ENCODE results near the gene ATP9A. TPM values are rescaled to one million over a fixed set of nuclear protein-coding genes. Genes with fewer than 3 reads are reported as not detected.

The ATP9A gene
- total and polyA plus RNA-seq, 2 experiments from 2014 or later = 11.3 to 16.9 TPM

GRCh38 chr20:51639206-51639832 is 128.9 kb downstream of the ATP9A start:
- DNase-seq (ENCODE audit: low read depth in 1 of 2, low spot score in 1 of 2) = peak; percentile 72 to 82
- Histone ChIP-seq H3K27me3 (no peaks in the 10 kb centered on the region), H3K36me3 (no peaks in the 10 kb centered on the region), H3K4me1 (ENCODE audit: low read depth) (no peaks in the 10 kb centered on the region), H3K4me3 (no peak overlapping the region), H3K9me3 (ENCODE audit: low read depth) (no peaks in the 10 kb centered on the region), H3K27ac (no peak overlapping the region)
- peak; percentile 88 for TF ChIP-seq CTCF (IDR thresholded peaks at IDR 0.05; ENCODE audit: low read depth, low read length)

- Histone ChIP-seq H3K27ac (no peak overlapping the region), H3K4me3 (no peak overlapping the region), H3K9me3 (ENCODE audit: low read depth) (no peaks in the 10 kb centered on the region), H3K4me1 (ENCODE audit: low read depth) (no peaks in the 10 kb centered on the region), H3K27me3 (no peaks in the 10 kb centered on the region), H3K36me3 (no peaks in the 10 kb centered on the region)
- no peak for TF ChIP-seq CTCF (IDR thresholded peaks at IDR 0.05; ENCODE audit: low read depth, low read length)
- DNase-seq (ENCODE audit: low read depth in 1 of 2, low spot score in 1 of 2) = no peak
Measured at GRCh38 chr20:51637241-51637640, 130.9 kb downstream of the ATP9A start.

- no peak overlapping the region for H3K4me3 ChIP-seq
- no peak overlapping the region for H3K27ac ChIP-seq
- DNase-seq (ENCODE audit: low read depth in 1 of 2, low spot score in 1 of 2) = no peak
- H3K9me3 ChIP-seq (ENCODE audit: low read depth) = no peaks in the 10 kb centered on the region
- no peaks in the 10 kb centered on the region for H3K27me3 ChIP-seq
- no peak for TF ChIP-seq CTCF (IDR thresholded peaks at IDR 0.05; ENCODE audit: low read depth, low read length)
- peaks cover 2% of the 10 kb centered on the region for H3K4me1 ChIP-seq (ENCODE audit: low read depth)
- H3K36me3 ChIP-seq = no peaks in the 10 kb centered on the region
Measured at GRCh38 chr20:51636123-51636522, 132.1 kb downstream of the ATP9A start.

GRCh38 chr20:51635680-51636079 is 132.5 kb downstream of the ATP9A start:
- no peaks in the 10 kb centered on the region for H3K36me3 ChIP-seq
- no peaks in the 10 kb centered on the region for H3K27me3 ChIP-seq
- no peaks in the 10 kb centered on the region for H3K9me3 ChIP-seq (ENCODE audit: low read depth)
- H3K4me3 ChIP-seq = no peak overlapping the region
- no peak overlapping the region for H3K27ac ChIP-seq
- DNase-seq (ENCODE audit: low read depth in 1 of 2, low spot score in 1 of 2) = no peak
- no peak for TF ChIP-seq CTCF (IDR thresholded peaks at IDR 0.05; ENCODE audit: low read depth, low read length)
- H3K4me1 ChIP-seq (ENCODE audit: low read depth) = peaks cover 7% of the 10 kb centered on the region

- no peak for TF ChIP-seq CTCF (IDR thresholded peaks at IDR 0.05; ENCODE audit: low read depth, low read length)
- Histone ChIP-seq H3K36me3 (no peaks in the 10 kb centered on the region), H3K27ac (no peak overlapping the region), H3K4me3 (no peak overlapping the region), H3K9me3 (ENCODE audit: low read depth) (no peaks in the 10 kb centered on the region), H3K4me1 (ENCODE audit: low read depth) (peaks cover 8% of the 10 kb centered on the region), H3K27me3 (no peaks in the 10 kb centered on the region)
- no peak for DNase-seq (ENCODE audit: low read depth in 1 of 2, low spot score in 1 of 2)
Measured at GRCh38 chr20:51634877-51635276, 133.3 kb downstream of the ATP9A start.

All from cardiac muscle cell (in vitro differentiated cells and primary cell).